Measurements from ENCODE around the gene SEPTIN12.

DNA sequence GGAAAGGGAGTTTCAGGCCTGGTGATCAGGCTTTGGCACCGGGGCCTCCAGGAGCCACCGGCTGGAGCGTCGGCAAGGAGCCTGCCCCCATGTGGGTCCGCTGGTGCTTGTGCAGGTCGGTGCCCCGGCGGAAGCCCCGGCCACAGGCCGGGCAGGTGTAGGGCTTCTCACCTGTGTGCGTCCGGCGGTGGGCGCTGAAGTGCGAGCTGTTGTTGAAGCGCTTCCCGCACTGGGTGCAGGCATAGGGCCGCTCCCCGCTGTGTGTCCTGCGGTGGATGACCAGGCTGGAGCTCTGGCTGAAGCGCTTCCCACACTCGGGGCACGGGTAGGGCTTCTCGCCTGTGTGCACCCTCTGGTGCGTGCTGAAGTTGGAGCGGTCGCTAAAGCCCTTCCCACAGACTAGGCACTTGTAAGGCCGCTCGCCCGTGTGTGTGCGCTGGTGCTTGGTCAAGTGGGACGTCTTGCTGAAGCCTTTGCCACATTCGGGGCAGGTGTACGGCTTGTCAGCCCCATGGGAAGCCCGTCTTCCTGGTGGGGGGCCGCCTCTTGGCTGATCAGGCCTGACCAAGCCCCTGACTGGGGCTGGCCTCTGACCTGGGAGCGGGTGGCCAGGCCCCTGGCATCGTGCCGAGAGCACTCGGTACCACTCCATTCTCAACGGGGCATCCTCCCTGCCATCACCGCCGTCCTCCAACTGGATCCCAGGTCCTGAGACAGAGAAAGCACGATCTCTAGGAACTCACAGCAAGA lies 35.6 kb downstream of the SEPTIN12 start:
- TF ChIP-seq, protein P1, sequence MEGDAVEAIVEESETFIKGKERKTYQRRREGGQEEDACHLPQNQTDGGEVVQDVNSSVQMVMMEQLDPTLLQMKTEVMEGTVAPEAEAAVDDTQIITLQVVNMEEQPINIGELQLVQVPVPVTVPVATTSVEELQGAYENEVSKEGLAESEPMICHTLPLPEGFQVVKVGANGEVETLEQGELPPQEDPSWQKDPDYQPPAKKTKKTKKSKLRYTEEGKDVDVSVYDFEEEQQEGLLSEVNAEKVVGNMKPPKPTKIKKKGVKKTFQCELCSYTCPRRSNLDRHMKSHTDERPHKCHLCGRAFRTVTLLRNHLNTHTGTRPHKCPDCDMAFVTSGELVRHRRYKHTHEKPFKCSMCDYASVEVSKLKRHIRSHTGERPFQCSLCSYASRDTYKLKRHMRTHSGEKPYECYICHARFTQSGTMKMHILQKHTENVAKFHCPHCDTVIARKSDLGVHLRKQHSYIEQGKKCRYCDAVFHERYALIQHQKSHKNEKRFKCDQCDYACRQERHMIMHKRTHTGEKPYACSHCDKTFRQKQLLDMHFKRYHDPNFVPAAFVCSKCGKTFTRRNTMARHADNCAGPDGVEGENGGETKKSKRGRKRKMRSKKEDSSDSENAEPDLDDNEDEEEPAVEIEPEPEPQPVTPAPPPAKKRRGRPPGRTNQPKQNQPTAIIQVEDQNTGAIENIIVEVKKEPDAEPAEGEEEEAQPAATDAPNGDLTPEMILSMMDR (IDR thresholded peaks at IDR 0.05; ENCODE audit: borderline replicate concordance, extremely low read depth, low read length, poor library complexity, severe bottlenecking), result no peak
- no peak for TF ChIP-seq EZH2 (IDR thresholded peaks at IDR 0.05; ENCODE audit: borderline replicate concordance, low read depth, low read length, severe bottlenecking)
